CD4-positive, alpha-beta T cell treated with Interleukin-6 at 100 ng/mL for 8 hours (primary cell): ENCODE measurements around the gene CENPP.
"Not testable (repeated sequence)": the region's sequence is repeated elsewhere in the genome, so short reads cannot be mapped to it uniquely, and the experiment has no call there.

Experiments used
- DNase-seq: peaks from one replicate; pipeline ENCODE4 v3.0.0-alpha.2; 2020; ENCODE audit warnings: mixed read lengths, low spot score

Gene CENPP

GRCh38 chr9:92381775-92382174 lies 56.0 kb downstream of the CENPP start:
- DNase-seq = no peak

GRCh38 chr9:92384375-92384774 lies 58.6 kb downstream of the CENPP start:
- no peak for DNase-seq

GRCh38 chr9:92385001-92385400 lies 59.2 kb downstream of the CENPP start:
- DNase-seq = no peak

- no peak for DNase-seq
Observed at GRCh38 chr9:92385477-92385876, 59.7 kb downstream of the CENPP start.

- DNase-seq = no peak
Observed at GRCh38 chr9:92385953-92386352, 60.2 kb downstream of the CENPP start.

GRCh38 chr9:92392690-92393089 lies 66.9 kb downstream of the CENPP start:
- no peak for DNase-seq

- DNase-seq = no peak
Observed at GRCh38 chr9:92393686-92394085, 67.9 kb downstream of the CENPP start.

- DNase-seq = no peak
Observed at GRCh38 chr9:92395617-92396016, 69.9 kb downstream of the CENPP start.

GRCh38 chr9:92397853-92398252 lies 72.1 kb downstream of the CENPP start:
- no peak for DNase-seq

- DNase-seq = no peak
Observed at GRCh38 chr9:92402360-92402759, 76.6 kb downstream of the CENPP start.

- DNase-seq = no peak
Observed at GRCh38 chr9:92402826-92403745, 77.3 kb downstream of the CENPP start.

- DNase-seq = no peak
Observed at GRCh38 chr9:92404042-92404836, 78.5 kb downstream of the CENPP start, which contains the start of gene OGN. TSS of gene OGN (minus strand) at chr9:92404578. CDS start at chr9:92403407, 1,171 bp downstream.

GRCh38 chr9:92405818-92406217 lies 80.1 kb downstream of the CENPP start:
- no peak for DNase-seq

GRCh38 chr9:92406477-92406876 lies 80.7 kb downstream of the CENPP start:
- peak; percentile 53 for DNase-seq

- no peak for DNase-seq
Observed at GRCh38 chr9:92407818-92408217, 82.1 kb downstream of the CENPP start.

GRCh38 chr9:92408747-92409478 lies 83.2 kb downstream of the CENPP start:
- DNase-seq = no peak

GRCh38 chr9:92411157-92411556 lies 85.4 kb downstream of the CENPP start:
- DNase-seq = not testable (repeated sequence)

GRCh38 chr9:92414566-92414965 lies 88.8 kb downstream of the CENPP start:
- DNase-seq = no peak

- DNase-seq = no peak
Observed at GRCh38 chr9:92422611-92423338, 97.0 kb downstream of the CENPP start.

GRCh38 chr9:92423612-92424011 lies 97.9 kb downstream of the CENPP start:
- no peak for DNase-seq

- DNase-seq = no peak
Observed at GRCh38 chr9:92424340-92424739, 98.6 kb downstream of the CENPP start, which contains the start of gene OMD. TSS of gene OMD (minus strand) at chr9:92424471. CDS start at chr9:92417558, 6,913 bp downstream.
